ENCODE data around the gene ENOX1.
"Not testable (repeated sequence)": the region's sequence is repeated elsewhere in the genome, so short reads cannot be mapped to it uniquely, and the experiment has no call there.

Gene ENOX1

GRCh38 chr13:43185226-43185625 is 601.5 kb downstream of the ENOX1 start:
- no peak for TF ChIP-seq CTCF (IDR thresholded peaks at IDR 0.05; ENCODE audit: control insufficient read depth, insufficient read depth, low read depth, low read length, missing control alignments)
- H3K4me3 ChIP-seq (ENCODE audit: control insufficient read depth, low read depth, low read length), result no peak overlapping the region
- no peak for DNase-seq (ENCODE audit: low read depth)

GRCh38 chr13:43180837-43181236 is 605.9 kb downstream of the ENOX1 start:
- DNase-seq (ENCODE audit: low read depth), result no peak

GRCh38 chr13:43180036-43180660 is 606.6 kb downstream of the ENOX1 start:
- H3K4me3 ChIP-seq (ENCODE audit: control insufficient read depth, low read depth, low read length), result no peak overlapping the region
- no peak for DNase-seq (ENCODE audit: low read depth)
- TF ChIP-seq CTCF (IDR thresholded peaks at IDR 0.05; ENCODE audit: control insufficient read depth, insufficient read depth, low read depth, low read length, missing control alignments), result no peak

More at GRCh38 chr13:43180837-43181236, 605.9 kb downstream of the ENOX1 start:
- no peak overlapping the region for H3K4me3 ChIP-seq (ENCODE audit: control insufficient read depth, low read depth, low read length)
- no peak for TF ChIP-seq CTCF (IDR thresholded peaks at IDR 0.05; ENCODE audit: control insufficient read depth, insufficient read depth, low read depth, low read length, missing control alignments)

GRCh38 chr13:43171489-43171888 is 615.3 kb downstream of the ENOX1 start:
- H3K4me3 ChIP-seq (ENCODE audit: control insufficient read depth, low read depth, low read length), result no peak overlapping the region
- DNase-seq (ENCODE audit: low read depth), result no peak
- TF ChIP-seq CTCF (IDR thresholded peaks at IDR 0.05; ENCODE audit: control insufficient read depth, insufficient read depth, low read depth, low read length, missing control alignments), result no peak

GRCh38 chr13:43170506-43170905 is 616.3 kb downstream of the ENOX1 start:
- DNase-seq (ENCODE audit: low read depth), result no peak
- no peak overlapping the region for H3K4me3 ChIP-seq (ENCODE audit: control insufficient read depth, low read depth, low read length)
- no peak for TF ChIP-seq CTCF (IDR thresholded peaks at IDR 0.05; ENCODE audit: control insufficient read depth, insufficient read depth, low read depth, low read length, missing control alignments)

GRCh38 chr13:43168434-43168833 is 618.3 kb downstream of the ENOX1 start:
- DNase-seq (ENCODE audit: low read depth); H3K4me3 ChIP-seq (ENCODE audit: control insufficient read depth, low read depth, low read length): not testable (repeated sequence)

- DNase-seq (ENCODE audit: low read depth), result no peak
- no peak overlapping the region for H3K4me3 ChIP-seq (ENCODE audit: control insufficient read depth, low read depth, low read length)
- no peak for TF ChIP-seq CTCF (IDR thresholded peaks at IDR 0.05; ENCODE audit: control insufficient read depth, insufficient read depth, low read depth, low read length, missing control alignments)
Measured at GRCh38 chr13:43167731-43168130, 619.0 kb downstream of the ENOX1 start.

Measured in AG09309 (cell line).